ENCODE results near the gene CD164L2. TPM values are rescaled to one million over a fixed set of nuclear protein-coding genes. Genes with fewer than 3 reads are reported as not detected.

Gene CD164L2
- not detected in 5 replicates for total RNA-seq (2022; extraction: Qiagen RNA extraction; ENCODE audit: low read depth)

GRCh38 chr1:27383039-27383605, at the start of gene CD164L2:
CD164L2 (minus strand) TSS chr1:27383333; CDS start chr1:27383239, 94 bp downstream.

GRCh38 chr1:27392096-27392777, 9.1 kb upstream of the CD164L2 start, which contains the start of gene GPR3:
GPR3 (plus strand) TSS chr1:27392622; CDS start chr1:27393799, 1,177 bp downstream.

DNA sequence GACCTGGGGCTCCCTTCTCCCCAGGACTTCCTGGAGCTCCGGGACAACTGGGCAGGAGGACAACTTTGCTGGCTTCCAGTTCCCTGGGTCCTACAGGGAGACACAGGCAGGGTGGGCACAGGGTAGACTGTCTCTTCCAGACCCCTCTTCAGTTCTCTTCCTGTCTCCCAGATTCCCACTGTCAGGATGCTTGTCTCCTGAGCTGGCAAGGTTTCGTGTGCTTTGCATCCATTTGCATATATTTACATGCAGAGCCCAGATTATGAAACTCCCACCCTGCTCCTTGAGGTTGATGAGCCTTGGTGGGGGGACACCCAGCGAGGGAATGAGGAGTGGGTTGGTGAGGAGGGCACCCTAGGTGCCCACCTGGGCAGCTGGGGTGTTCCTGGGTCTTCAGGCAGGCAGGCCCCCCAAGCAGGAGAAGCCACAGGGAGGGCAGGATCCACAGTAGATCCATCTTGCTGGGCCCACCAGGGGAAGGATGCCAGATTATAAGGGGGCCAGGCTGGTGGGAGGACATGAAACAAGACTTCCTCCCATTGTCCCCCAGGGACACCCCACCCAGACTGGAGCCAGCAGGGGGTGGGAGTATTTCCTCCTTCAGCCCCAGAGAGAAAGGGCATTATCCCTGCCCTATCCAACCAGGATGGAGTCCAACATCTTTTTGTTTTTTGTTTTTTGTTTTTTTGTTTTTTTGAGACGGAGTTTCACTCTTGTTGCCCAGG, 8.6 kb downstream of the CD164L2 start, which contains the start of gene FCN3:
Gene FCN3, minus strand, starts transcription at position 463 of the 725 bp plus-strand sequence. Its CDS starts 6 bp downstream, at position 457.

DNA sequence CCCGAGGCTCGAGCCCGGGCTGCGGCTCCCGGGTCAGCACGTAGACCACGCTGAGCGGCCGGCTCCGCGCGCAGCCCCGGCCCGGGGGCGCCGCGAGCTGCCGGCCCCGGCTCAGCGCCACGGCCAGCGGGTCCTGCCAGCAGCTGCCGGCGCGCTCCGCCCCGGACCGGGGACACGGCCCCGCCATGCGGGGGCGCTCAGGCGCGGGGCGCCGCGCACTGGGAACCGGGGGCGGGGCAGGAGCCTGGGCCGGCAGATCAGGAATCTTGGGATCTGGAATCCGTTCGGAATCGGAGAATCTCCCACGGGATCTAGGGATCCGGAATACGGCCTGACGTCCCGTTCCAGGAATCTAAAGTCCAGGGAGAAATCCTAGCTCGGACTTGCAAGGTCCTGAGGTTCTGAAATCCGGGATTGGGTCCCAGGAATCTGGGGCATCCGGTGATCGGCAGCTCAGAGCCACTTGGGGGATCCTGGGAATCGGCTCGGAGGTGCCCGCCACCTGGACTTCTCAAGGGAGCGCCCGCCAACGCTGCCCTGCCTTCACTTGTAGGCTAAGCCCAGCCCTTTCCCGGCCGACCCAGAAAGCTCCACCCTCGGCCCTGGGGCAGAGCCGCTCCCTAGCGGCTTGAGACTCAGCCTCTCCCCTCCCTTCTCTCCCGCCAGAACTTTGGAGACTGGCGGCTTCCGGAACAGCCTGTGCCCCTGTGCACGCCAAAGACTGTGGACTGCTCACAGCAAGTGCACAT, 16.5 kb downstream of the CD164L2 start, which contains the start of gene MAP3K6:
Gene MAP3K6, minus strand, starts transcription at position 551 of the 749 bp plus-strand sequence. Its CDS starts 364 bp downstream, at position 187.

DNA sequence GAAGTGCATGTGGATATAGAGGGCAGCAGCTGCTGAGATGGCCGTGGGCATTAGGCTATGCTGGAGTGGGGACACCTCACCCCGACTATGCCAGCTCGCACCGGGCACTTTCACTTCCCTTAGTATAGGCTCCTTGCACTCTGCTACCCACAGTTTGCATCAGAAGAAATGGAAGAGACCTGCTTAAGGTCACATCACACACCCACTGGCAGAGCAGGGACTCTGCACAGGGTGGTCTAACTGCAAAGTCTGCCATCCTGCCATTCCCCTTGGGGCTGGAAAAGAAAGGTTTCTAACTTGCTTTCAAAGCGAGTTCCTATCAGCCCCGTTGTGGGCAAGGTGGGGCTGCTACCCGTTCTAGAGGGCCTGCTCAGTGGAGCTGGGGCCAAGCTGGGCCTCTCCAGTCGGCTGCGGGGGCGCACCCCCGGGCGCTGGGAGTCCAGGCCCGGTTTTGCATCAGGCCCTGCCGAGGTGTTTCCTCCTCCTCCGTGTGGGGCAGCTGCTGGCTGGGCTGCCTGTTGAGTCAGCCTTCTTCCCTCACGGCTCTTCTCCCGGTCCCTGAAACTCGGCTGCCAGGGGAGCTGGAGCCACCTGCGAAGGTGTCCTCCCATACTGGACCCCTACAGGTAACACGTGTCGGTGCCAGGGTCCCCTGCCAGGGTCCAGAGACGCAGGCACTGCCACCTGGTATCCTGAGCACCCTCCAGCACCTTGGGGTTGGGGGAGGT, 41.4 kb downstream of the CD164L2 start, which contains the start of gene SYTL1:
Gene SYTL1, plus strand, starts transcription at position 498 of the 728 bp plus-strand sequence. CDS start 3,313 bp downstream, outside the sequence.

Other genes starting within 250 kb of the CD164L2 start
- gene SLC9A1, start 228.2 kb downstream of the CD164L2 start, total RNA-seq (2022; extraction: Qiagen RNA extraction; ENCODE audit: low read depth): 11.3 to 13.2 TPM (median 12.5 TPM) in 5 replicates
- 6.4 to 9.4 TPM (median 7.7 TPM) in 5 replicates for gene WDTC1, start 148.7 kb downstream of the CD164L2 start, total RNA-seq (2022; extraction: Qiagen RNA extraction; ENCODE audit: low read depth)
- 41.7 to 52.0 TPM (median 46.5 TPM) in 5 replicates for gene TMEM222, start 61.2 kb downstream of the CD164L2 start, total RNA-seq (2022; extraction: Qiagen RNA extraction; ENCODE audit: low read depth)
- 0.10 to 0.68 TPM (median 0.35 TPM) in 5 replicates for gene SYTL1, start 41.3 kb downstream of the CD164L2 start, total RNA-seq (2022; extraction: Qiagen RNA extraction; ENCODE audit: low read depth)
- 5.9 to 11.0 TPM (median 9.1 TPM) in 5 replicates for gene MAP3K6, start 16.4 kb downstream of the CD164L2 start, total RNA-seq (2022; extraction: Qiagen RNA extraction; ENCODE audit: low read depth)
- gene FCN3, start 8.5 kb downstream of the CD164L2 start, total RNA-seq (2022; extraction: Qiagen RNA extraction; ENCODE audit: low read depth): not detected in 5 replicates
- 1.7 to 2.4 TPM (median 1.9 TPM) in 5 replicates for gene GPR3, start 9.3 kb upstream of the CD164L2 start, total RNA-seq (2022; extraction: Qiagen RNA extraction; ENCODE audit: low read depth)
- 44.9 to 52.2 TPM (median 50.7 TPM) in 5 replicates for gene WASF2, start 106.8 kb upstream of the CD164L2 start, total RNA-seq (2022; extraction: Qiagen RNA extraction; ENCODE audit: low read depth)
- 14.2 to 17.9 TPM (median 16.0 TPM) in 5 replicates for gene AHDC1, start 220.8 kb upstream of the CD164L2 start, total RNA-seq (2022; extraction: Qiagen RNA extraction; ENCODE audit: low read depth)

All from A549 treated with DMSO at 1 μM for 4 hours (cell line).